HepG2 (cell line): ENCODE results near the gene CCR9. TPM values are rescaled to one million over a fixed set of nuclear protein-coding genes. Genes with fewer than 3 reads are reported as not detected.

Source experiments
- CEBPZ ChIP-seq: IDR thresholded peaks from 2 replicates; pipeline ENCODE4 v1.6.1; 2012; ENCODE audit warnings: low read length, improper control_type of control experiment
- IRF2 ChIP-seq: IDR thresholded peaks from 2 replicates; pipeline ENCODE4 v1.6.1; 2018; ENCODE audit warnings: missing genetic modification reagents, missing compliant biosample characterization
- RFX1 ChIP-seq: fragments of 450-650 bp; IDR thresholded peaks from 2 replicates; pipeline ENCODE4 v1.6.1; 2017
- ZNF142 ChIP-seq: sonication (generic); formaldehyde crosslinking; IDR thresholded peaks from 2 replicates; pipeline ENCODE4 v1.4.0; 2020; ENCODE audit warnings: missing genetic modification reagents
- ZNF205 ChIP-seq: IDR thresholded peaks from 2 replicates; pipeline ENCODE4 v1.6.1; 2018; ENCODE audit warnings: missing biosample characterization, missing genetic modification reagents
- ZNF740 ChIP-seq: sonication (generic); formaldehyde crosslinking; IDR thresholded peaks from 2 replicates; pipeline ENCODE4 v1.4.0; 2020; ENCODE audit warnings: missing genetic modification reagents
- polyA plus RNA-seq, 8 experiments: library from polyadenylated mRNA; depleted of rRNA in 3 of 8; stranded (reverse) in 7 of 8; unstranded in 1 of 8; fragments of >200 nt; fragmentation: Illumina TruSeq in 4 of 8; extraction: Trizol in 4 of 8; gene quantifications; 2 replicates each; pipeline versions ENCODE4 v1.2.1 to v1.2.3, GENCODE V29; 2011 to 2016; ENCODE audit warnings: low read depth in 4 of 8, missing spikeins in 1 of 8, mixed read lengths in 1 of 8; ENCODE audit not compliant: insufficient read depth in 1 of 8
- total RNA-seq, 5 experiments: library from RNA; depleted of rRNA; stranded (reverse); fragments of >200 nt; fragmentation: Illumina TruSeq; extraction: Trizol; gene quantifications; 2 replicates each; pipeline ENCODE4 v1.2.3, GENCODE V29; 2016; ENCODE audit warnings: low read depth in 1 of 5

CCR9 gene
- total and polyA plus RNA-seq, 2 of the 13 experiments (the other 11 are each of a cell fraction or from before 2014, with no cell fraction given), result not detected

- TF ChIP-seq IRF2 (no peak), ZNF740 (CRISPR knock-in tag) (no peak), RFX1 (no peak), ZNF142 (CRISPR knock-in tag) (no peak), CEBPZ (no peak), ZNF205 (CRISPR knock-in tag) (no peak)
Observed at GRCh38 chr3:45940781-45941365, 54.5 kb downstream of the CCR9 start (continued).
